Activated B cell treated with CpG ODN at 0.5 μM for 24 hours (primary cell): ENCODE data around the gene LRCH4. TPM values are rescaled to one million over a fixed set of nuclear protein-coding genes. Genes with fewer than 3 reads are reported as not detected.
"Not testable (repeated sequence)": the region's sequence is repeated elsewhere in the genome, so short reads cannot be mapped to it uniquely, and the experiment has no call there.

Source experiments
- ATAC-seq: fragments of 200-7000 bp; cut with Tn5 transposase; one replicate; pipeline ENCODE4 v1.10.0; 2021; ENCODE audit warnings: low read depth, mild to moderate bottlenecking, moderate library complexity
- CTCF ChIA-PET: fragments of 350-600 bp; sonication (Branson Sonifier 250); formaldehyde crosslinking; loops from one replicate; lab custom pipeline; 2021; ENCODE audit warnings: antibody characterized with exemption; lab: Charles Lee
- POLR2A ChIA-PET: fragments of 350-600 bp; sonication (Branson Sonifier 250); formaldehyde crosslinking; loops from one replicate; lab custom pipeline; 2021; ENCODE audit warnings: antibody characterized with exemption; lab: Charles Lee
- DNase-seq: peaks from one replicate; pipeline ENCODE4 v3.0.0; 2022
- H3K27ac Mint-ChIP-seq: one replicate; pipeline ENCODE4 v1.8.0; 2020; ENCODE audit warnings: mixed read lengths
- H3K27me3 Mint-ChIP-seq: one replicate; pipeline ENCODE4 v1.8.0; 2021; ENCODE audit warnings: mixed read lengths
- H3K36me3 Mint-ChIP-seq: one replicate; pipeline ENCODE4 v1.8.0; 2021; ENCODE audit warnings: low read depth, mixed read lengths
- H3K4me1 Mint-ChIP-seq: one replicate; pipeline ENCODE4 v1.8.0; 2021; ENCODE audit warnings: mixed read lengths
- H3K4me3 Mint-ChIP-seq: one replicate; pipeline ENCODE4 v1.8.0; 2020; ENCODE audit warnings: mild to moderate bottlenecking, mixed read lengths
- H3K9me3 Mint-ChIP-seq: one replicate; pipeline ENCODE4 v1.8.0; 2020; ENCODE audit warnings: mixed read lengths
- intact Hi-C: fragments of 100-400 bp; cut with micrococcal nuclease; formaldehyde crosslinking; loops from one replicate; pipeline ENCODE4 v1.15.1; 2024
- total RNA-seq: library from RNA; stranded (reverse); gene quantifications from 2 replicates; pipeline ENCODE4 v1.2.3, GENCODE V29; 2022
- TF ChIP-seq, protein P1 (sequence below): fragments of 200-600 bp; IDR thresholded peaks from one replicate; pipeline ENCODE4 v1.8.0; 2022; ENCODE audit warnings: antibody characterized with exemption, mild to moderate bottlenecking

Gene LRCH4
- total RNA-seq, 1 donor from 2014 or later = 174 TPM

DNA sequence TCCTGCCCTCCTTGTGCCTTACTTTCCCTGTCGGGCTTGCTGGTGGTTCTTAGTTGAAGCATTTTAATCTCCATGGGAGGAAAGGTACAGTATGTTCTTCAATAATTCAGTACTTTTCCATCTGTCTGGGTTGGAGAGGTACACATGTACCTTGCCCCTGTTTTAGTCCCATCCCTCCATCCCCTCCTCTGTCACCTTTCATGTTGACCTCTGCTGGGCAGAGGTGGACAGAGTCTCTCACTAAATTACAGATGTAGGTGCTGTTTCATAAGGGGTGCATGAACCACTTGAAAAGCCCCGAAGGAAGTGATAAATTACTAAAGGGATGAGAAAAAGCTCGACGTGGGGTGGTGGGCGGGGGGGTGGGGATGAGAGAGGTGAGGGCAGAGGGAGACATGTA lies 41.5 kb downstream of the LRCH4 start:
- H3K9me3 Mint-ChIP-seq = no peaks in the 10 kb centered on the region

DNA sequence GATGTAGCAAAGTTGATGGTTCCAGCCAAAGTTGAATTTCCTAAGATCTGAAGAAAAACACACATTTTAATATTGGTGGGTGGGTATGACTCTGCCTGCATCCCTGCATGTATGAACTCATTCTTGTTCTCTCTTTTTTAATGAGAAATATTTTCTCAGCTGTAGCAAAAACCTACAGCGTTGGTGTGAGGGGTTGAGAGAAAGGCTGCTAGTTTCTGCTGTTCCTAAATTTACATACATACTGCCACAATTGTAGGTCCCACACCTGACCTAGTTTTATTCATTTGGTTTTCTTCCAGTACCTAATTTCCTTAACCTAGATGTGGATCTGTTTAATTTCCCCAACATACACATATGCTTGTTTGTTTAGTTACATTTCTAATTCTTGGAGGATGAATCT lies 42.3 kb downstream of the LRCH4 start:
- H3K4me1 Mint-ChIP-seq = peaks cover 72% of the 10 kb centered on the region
- DNase-seq = no peak
- peaks cover 3% of the 10 kb centered on the region for H3K36me3 Mint-ChIP-seq
- H3K9me3 Mint-ChIP-seq = no peaks in the 10 kb centered on the region
- ChIA-PET POLR2A (interaction anchor here (1.6 to 2.5 kb wide), 2 partner anchors 10 to 42 kb away, joined by 3 to 6 read pairs; partner anchors contain the start of genes FBXO24 and LRCH4), CTCF (interaction anchor here (2.8 kb wide), 1 partner anchor 16 kb away, joined by 13 read pairs; no protein-coding TSS in a partner anchor)
- TF ChIP-seq, protein P1, sequence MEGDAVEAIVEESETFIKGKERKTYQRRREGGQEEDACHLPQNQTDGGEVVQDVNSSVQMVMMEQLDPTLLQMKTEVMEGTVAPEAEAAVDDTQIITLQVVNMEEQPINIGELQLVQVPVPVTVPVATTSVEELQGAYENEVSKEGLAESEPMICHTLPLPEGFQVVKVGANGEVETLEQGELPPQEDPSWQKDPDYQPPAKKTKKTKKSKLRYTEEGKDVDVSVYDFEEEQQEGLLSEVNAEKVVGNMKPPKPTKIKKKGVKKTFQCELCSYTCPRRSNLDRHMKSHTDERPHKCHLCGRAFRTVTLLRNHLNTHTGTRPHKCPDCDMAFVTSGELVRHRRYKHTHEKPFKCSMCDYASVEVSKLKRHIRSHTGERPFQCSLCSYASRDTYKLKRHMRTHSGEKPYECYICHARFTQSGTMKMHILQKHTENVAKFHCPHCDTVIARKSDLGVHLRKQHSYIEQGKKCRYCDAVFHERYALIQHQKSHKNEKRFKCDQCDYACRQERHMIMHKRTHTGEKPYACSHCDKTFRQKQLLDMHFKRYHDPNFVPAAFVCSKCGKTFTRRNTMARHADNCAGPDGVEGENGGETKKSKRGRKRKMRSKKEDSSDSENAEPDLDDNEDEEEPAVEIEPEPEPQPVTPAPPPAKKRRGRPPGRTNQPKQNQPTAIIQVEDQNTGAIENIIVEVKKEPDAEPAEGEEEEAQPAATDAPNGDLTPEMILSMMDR = no peak
- no peak overlapping the region for H3K4me3 Mint-ChIP-seq
- intact Hi-C loops = no loop called here
- ATAC-seq = no peak
- no peak overlapping the region for H3K27ac Mint-ChIP-seq
- no peaks in the 10 kb centered on the region for H3K27me3 Mint-ChIP-seq

More for the DNA sequence above, 41.5 kb downstream of the LRCH4 start:
- intact Hi-C loops = no loop called here
- TF ChIP-seq, protein P1 = no peak
- Mint-ChIP-seq H3K4me1 (peaks cover 73% of the 10 kb centered on the region), H3K27me3 (no peaks in the 10 kb centered on the region), H3K4me3 (no peak overlapping the region), H3K36me3 (no peaks in the 10 kb centered on the region), H3K27ac (peak overlapping the region; percentile 19)
- ATAC-seq (no peak), DNase-seq (no peak)
- ChIA-PET CTCF (interaction anchor here (1.8 kb wide), 1 partner anchor 15 kb away, joined by 8 read pairs; no protein-coding TSS in a partner anchor), POLR2A (interaction anchor here (1.4 to 2.5 kb wide), 3 partner anchors 9 to 115 kb away, joined by 3 to 6 read pairs (median 5); partner anchors contain the start of genes FBXO24, LRCH4 and MEPCE)

DNA sequence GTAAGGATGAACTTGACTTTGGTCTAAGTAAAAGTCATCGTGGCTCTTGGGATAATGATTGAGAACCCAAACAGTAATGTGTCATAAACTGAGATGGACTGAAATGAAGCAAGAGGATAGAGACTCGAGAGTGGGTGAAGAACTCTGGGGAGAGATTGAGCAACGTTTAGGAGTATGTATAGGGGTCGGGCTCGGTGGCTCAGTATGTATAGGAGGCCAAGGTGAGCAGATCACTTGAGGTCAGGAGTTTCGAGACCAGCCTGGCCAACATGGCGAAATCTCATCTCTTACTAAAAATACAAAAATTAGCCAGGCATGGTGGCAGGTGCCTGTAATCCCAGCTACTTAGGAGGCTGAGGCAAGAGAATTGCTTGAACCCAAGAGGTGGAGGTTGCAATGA lies 44.6 kb downstream of the LRCH4 start:
- DNase-seq, H3K27ac Mint-ChIP-seq, intact Hi-C loops, H3K27me3 Mint-ChIP-seq, H3K36me3 Mint-ChIP-seq, ATAC-seq, H3K9me3 Mint-ChIP-seq, H3K4me3 Mint-ChIP-seq: not testable (repeated sequence)
- peaks cover 57% of the 10 kb centered on the region for H3K4me1 Mint-ChIP-seq
- ChIA-PET POLR2A (interaction anchor here (0.6 to 1.0 kb wide), 2 partner anchors 45 to 152 kb away, joined by 3 to 6 read pairs; partner anchors contain the start of gene FBXO24), CTCF (interaction anchor here (2.8 kb wide), 1 partner anchor 18 kb away, joined by 13 read pairs; no protein-coding TSS in a partner anchor)

DNA sequence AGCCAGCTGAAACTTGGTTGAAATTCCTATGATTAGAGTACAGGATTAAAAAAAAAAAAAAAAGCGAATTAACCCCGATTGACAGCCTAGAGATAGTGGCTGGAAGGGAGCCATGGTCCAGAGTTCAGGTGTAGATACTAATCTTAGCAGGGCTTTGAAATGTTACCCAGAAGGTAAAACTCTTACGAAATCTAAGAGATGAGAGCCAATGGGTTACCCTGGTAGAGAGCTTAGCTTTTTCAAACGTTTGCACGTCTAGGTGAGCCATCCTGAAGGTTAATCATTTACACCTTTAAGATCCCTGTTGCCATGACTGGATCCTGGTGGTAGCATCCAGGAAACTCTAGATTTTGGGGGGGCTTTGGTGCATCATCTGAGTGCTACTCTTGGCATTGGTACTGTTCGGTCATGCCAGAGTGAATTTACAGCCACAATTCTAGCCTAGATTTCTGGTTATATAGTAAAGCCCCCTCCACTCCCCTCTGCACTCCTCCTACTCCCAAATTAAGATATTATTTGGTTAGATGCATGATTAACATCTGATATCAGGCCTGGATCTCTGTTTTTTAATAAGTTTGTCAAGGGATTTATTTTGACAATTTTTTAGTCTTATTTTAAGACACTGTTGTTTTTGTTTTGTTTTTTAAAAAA lies 45.7 kb downstream of the LRCH4 start:
- TF ChIP-seq, protein P1 = no peak
- intact Hi-C loops = no loop called here
- H3K27me3 Mint-ChIP-seq = no peaks in the 10 kb centered on the region
- peaks cover 3% of the 10 kb centered on the region for H3K36me3 Mint-ChIP-seq
- DNase-seq (no peak), ATAC-seq (no peak)
- no peaks in the 10 kb centered on the region for H3K9me3 Mint-ChIP-seq
- peak overlapping the region; percentile 100 for H3K4me3 Mint-ChIP-seq
- no peak overlapping the region for H3K27ac Mint-ChIP-seq
- H3K4me1 Mint-ChIP-seq = peaks cover 46% of the 10 kb centered on the region
- POLR2A ChIA-PET = interaction anchor here (0.6 to 1.8 kb wide), 6 partner anchors 9 to 72 kb away, joined by 3 to 14 read pairs (median 6); partner anchors contain the start of genes FBXO24, LRCH4 and MOSPD3
- CTCF ChIA-PET = no interaction called here

DNA sequence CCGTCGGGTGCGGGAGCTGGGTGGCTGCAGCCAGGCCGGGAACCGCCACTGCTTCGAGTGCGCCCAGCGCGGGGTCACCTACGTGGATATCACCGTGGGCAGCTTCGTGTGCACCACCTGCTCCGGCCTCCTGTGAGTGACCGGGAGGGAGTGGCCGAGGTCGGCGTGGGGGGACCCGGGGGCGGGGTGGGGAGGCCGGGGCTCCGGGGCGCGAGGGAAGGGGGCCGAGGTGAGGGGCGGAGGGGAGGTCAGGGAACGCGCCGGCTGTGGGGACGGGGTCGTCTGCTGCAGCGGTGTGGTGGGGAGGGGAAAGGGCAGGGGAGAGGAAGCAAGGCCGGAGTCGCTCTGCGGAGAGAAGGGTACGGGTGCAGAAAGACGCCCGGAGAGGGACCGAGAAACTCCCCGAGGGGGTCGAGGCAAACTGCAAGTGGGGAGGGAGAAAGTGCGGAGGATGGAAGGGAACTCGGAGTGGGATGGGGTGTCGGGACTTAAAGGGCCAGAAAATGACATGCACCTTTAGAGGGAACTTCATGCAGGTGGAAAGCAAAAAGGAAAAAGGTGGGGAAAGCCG lies 46.4 kb downstream of the LRCH4 start:
- H3K4me1 Mint-ChIP-seq = peaks cover 39% of the 10 kb centered on the region
- TF ChIP-seq, protein P1 = no peak
- POLR2A ChIA-PET = interaction anchor here (0.8 to 1.8 kb wide), 8 partner anchors 10 to 111 kb away, joined by 3 to 14 read pairs (median 6); partner anchors contain the start of genes FBXO24, LRCH4, MOSPD3 and ZCWPW1
- DNase-seq (no peak), ATAC-seq (no peak)
- no peaks in the 10 kb centered on the region for H3K9me3 Mint-ChIP-seq
- no peaks in the 10 kb centered on the region for H3K27me3 Mint-ChIP-seq
- intact Hi-C loops = loop anchor here (1.0 to 2.0 kb wide), 5 partner anchors 11 to 111 kb away; partner anchors contain the start of genes FBXO24, LRCH4, MEPCE and TSC22D4
- peaks cover 3% of the 10 kb centered on the region for H3K36me3 Mint-ChIP-seq
- CTCF ChIA-PET = no interaction called here
- peak overlapping the region; percentile 100 for H3K4me3 Mint-ChIP-seq
- no peak overlapping the region for H3K27ac Mint-ChIP-seq
